EL (cell line): ENCODE measurements around the gene CCND2.

ENCODE experiments used
- DNase-seq: peaks from one replicate; pipeline ENCODE4 v3.0.0-alpha.2; 2016

CCND2 gene

DNA sequence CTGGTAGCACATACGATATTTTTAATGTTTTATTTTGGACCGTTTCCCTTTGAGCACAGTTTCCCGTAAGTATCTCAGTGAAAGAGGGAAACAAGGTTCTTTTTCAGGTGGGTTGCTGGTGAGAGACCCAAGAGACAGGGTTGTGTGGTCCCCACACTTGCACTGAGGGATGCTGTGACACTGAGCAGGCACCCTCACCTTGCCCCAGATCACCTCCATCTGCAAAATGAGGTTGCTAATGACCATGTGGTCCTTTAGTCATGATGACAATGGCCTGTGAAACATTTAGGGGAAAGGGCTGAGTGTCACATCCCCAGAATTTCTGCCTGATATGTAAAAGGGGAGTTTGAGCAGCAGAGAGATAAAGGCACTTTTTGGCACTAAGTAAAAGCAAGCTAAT is 4.3 kb downstream of the CCND2 start:
- DNase-seq, result no peak

- no peak for DNase-seq
Measured at GRCh38 chr12:4278329-4279197, 5.0 kb downstream of the CCND2 start.

DNA sequence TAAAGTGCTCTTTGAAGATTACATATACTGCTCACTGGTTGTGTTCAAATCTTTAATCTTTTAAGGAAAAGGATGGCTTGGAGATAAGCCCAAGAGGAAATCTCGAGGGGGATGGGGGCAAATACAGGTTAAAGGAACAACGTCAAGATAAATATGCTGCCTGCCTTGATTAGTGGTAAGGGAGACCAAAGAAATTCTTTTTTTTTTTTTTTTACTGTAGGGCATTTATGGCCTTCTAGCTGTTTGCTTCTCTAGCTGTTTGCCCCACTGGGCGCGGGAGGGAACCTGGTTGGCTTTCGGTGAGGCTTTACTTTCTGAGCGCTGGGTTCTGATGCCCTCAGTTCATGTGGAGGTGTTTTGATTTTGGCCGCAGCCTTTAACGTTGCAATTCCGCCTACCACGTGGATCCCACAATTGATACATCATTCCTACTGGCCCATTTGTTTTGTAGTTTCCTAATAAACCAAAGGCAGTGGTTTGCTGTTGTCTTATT is 5.7 kb downstream of the CCND2 start:
- DNase-seq, result no peak

DNA sequence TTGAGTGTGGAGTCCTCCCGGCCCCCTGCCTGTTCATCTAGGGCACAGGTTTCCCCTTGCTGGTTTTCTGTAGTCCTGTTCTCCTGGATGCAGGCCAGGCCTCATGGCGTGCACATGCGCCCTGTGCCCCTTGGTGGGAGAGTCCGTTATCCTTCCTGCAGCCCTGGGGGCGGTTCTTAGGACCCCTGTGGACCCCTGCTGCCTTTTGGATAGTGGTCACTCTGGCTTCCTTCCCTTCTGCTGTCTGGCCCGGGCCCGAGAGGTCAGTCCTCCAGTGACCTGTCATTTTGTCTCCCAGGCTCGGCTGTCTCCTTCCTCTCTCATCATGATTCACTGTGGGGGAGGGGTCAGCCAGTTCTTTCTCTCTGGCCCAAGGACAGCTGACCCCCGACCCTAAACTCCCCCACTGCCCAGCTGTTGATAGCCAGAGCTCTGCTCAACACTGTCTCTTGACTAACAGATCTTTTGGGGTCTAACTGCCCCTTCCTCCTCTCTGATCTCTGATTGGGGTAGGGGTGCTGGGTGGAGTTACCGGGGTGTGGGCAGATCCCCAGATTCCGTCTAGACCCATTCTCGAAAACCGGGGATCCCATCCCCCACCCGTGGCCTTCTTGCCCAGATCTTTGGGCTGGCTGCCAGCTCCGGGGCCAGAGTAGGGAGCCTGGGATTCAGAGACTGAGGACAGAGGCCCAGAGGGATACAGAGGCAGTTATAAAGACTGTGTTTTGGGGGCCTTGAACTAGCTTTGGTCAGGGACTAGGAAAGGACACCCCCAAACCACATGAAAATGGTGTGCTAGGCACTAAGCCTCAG is 7.0 kb downstream of the CCND2 start:
- no peak for DNase-seq

- DNase-seq, result no peak
Measured at GRCh38 chr12:4281173-4281654, 7.7 kb downstream of the CCND2 start.

- no peak for DNase-seq
Measured at GRCh38 chr12:4282103-4282891, 8.7 kb downstream of the CCND2 start.

- DNase-seq, result no peak
Measured at GRCh38 chr12:4282892-4283511, 9.4 kb downstream of the CCND2 start.

GRCh38 chr12:4283512-4284255 is 10.1 kb downstream of the CCND2 start:
- DNase-seq, result no peak

GRCh38 chr12:4284306-4284705 is 10.7 kb downstream of the CCND2 start:
- no peak for DNase-seq

DNA sequence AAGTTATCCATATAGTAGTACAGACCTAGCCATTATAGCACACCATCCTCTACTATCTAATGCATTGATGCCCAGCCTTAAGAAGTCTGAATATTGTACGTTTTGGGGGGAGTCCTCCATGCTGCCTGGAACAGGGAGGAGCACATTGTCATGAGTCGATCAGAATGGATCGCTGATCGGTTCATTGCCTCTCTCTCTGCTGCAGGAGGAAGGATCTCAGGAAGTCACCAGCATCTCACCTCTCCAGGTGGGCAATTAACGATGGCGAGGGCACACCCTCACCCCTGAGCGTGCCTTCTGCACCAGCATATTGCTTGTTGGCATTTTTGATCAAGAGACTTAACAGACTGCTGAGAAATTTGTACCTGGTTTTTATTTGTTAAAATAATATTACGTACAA is 11.5 kb downstream of the CCND2 start:
- DNase-seq, result no peak

DNA sequence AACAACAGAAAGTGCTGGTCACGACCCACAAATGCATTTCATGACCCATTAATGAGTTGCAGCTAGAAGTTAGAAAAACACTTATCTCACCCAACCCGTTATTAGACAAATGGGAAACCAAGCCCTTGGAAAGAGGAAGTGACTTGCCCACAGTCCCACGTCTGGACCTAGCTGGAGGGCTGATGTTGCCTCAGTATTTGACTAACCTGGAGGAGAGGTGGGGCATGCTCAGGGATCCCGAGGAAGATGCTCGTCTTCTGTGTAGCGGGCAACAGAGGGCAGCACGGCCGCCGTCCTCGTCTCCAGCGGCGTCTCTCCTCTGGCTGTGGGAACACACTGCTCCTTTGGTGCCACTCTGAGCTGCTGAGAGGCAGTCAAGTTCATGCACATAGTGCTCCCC is 12.7 kb downstream of the CCND2 start:
- no peak for DNase-seq

DNA sequence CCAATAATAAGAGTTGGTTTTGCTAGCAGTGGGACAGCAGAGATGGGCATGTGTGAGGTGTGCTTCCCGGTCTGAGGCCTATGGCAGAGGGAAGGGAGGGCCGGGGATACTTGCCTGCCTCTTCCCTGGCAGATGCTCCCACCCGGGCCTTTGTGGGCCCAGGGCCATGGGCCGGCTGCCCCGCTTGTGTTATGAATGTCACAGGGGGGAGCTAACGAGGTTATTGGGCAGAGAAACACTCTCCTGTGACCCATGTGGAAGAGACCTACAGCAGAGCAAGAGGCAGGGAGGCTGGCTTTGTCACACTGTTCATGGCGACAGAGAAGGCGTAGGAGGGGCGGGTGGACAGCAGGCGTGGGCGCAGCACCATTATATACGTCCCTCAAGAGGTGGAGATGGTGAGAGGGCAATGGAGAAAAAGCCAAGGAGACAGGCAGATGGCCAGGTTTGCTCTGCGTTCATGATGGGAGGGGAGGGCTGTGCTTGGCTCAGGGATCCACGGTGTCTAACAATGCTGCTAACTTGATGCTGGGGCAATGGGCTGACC is 13.3 kb downstream of the CCND2 start:
- no peak for DNase-seq

DNA sequence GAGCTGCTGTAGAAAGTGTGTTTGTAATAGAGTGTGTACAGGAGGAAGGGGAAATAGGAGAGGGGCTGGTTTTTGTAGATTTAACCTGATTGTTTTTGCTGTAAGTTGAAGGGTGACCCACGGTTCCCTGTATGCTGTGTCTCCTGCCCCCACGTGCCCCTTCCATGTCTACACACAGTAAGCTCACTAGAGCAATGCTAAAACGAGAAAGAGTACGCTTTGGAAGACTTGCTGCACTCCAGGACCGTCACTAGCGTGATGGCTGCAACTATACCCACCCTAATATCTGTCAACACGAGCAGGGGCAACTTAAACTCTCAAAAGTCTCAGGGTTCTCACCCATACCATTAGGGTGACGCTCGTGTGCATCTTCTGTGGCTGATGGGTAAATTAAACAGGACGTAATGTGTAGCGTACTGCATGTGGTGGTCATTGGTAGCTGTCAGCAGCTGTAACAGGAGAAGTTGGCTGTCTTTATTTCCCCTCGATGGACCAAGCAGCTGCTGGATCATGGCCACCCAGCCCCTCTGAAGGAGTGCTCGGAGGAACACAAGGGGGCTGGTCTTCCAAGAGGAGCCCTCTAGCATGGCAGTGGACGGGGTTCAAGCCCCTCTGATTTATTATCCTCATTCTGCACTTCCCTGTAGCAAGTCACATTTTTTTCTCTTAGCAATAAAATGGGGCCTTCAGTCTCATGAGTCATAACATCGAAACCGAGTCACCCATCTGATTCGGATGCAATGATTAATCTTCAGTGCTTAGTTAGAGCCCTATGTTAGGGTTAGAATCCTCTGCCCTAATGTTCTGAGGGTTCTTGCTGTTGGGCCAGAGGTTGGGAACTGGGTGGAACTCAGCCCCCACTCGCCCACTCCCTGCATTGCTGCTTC is 14.0 kb downstream of the CCND2 start:
- peak; percentile 29 for DNase-seq

- DNase-seq, result no peak
Measured at GRCh38 chr12:4288296-4289131, 15.0 kb downstream of the CCND2 start.

GRCh38 chr12:4289231-4289878 is 15.8 kb downstream of the CCND2 start:
- DNase-seq, result no peak

DNA sequence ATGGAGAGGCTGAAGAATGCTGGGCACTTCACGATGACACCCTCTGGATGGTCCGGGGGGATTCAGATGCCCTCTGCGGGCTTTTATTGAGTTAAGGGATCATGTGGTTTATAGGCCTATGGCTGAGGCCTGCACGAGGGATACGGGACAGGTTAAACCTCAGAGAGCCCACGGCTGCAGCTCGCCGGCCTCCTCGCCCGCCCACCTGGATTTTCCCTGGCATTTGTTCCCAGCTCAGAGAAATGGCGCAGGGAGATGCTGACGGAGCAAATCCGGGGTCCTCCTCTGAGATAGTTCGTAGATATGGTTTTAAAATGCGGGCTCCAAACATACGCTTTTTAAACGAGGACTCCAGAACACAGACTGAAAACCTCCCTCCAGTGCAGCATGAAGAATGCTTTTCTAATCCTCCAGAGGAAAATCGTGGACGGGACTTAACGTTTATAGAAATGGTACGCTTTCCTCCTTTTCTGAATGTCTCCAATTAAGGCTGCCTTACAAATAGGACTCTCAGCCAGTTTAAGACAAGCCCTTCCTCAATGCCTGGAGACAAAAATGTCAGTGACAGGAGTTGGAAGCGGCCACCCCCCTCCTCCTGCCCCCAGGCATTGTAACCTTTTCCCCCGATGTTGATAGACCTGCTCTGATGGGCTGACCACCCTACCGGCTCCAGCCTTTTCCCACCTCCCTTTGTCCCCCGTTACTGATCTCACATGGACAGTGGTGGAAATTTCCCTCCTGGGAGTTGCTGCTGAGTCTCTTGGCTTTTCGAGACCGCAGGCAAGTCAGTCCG is 16.6 kb downstream of the CCND2 start:
- DNase-seq, result no peak

GRCh38 chr12:4292341-4293073 is 18.9 kb downstream of the CCND2 start:
- no peak for DNase-seq
